22Rv1 (cell line): ENCODE measurements around the gene MXD4.

Experiments used
- CTCF ChIP-seq: fragments of 450-650 bp; IDR thresholded peaks from 2 replicates; pipeline ENCODE4 v1.5.1; 2017; ENCODE audit warnings: mild to moderate bottlenecking
- ZFX ChIP-seq: fragments of 450-650 bp; IDR thresholded peaks from 2 replicates; pipeline ENCODE4 v1.6.1; 2017; ENCODE audit warnings: antibody characterized with exemption, borderline replicate concordance

GRCh38 chr4:2231082-2231481 is 30.8 kb downstream of the MXD4 start:
- TF ChIP-seq CTCF (no peak), ZFX (no peak)
